Measurements from ENCODE around the gene ZC3H18. TPM values are rescaled to one million over a fixed set of nuclear protein-coding genes. Genes with fewer than 3 reads are reported as not detected.

The ZC3H18 gene
- total RNA-seq, 1 experiment from 2014 or later = 76.4 TPM

DNA sequence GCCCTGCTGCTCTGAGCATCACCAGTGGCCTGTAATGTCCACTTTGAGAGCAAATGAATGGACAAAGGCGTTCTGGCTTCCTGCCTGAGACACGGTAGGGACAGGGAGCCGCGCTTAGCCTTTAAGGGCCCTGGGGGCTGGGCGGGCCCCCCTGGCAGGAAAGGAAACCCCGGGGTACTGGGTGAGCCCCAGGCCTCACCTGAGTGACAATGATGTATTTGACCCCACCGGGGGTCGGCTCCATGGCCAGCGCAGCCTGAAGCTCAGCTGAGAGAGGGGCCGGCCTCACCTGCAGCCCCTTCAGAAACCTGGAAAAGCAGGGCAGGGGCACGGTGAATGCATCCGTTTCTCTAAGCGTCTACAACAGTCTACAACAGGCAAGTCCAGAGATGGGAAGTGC, 82.9 kb downstream of the ZC3H18 start:
- H2AFZ ChIP-seq = no peak overlapping the region
- no peaks in the 10 kb centered on the region for H3K9me2 ChIP-seq (ENCODE audit: insufficient read depth)
- DNase-seq = no peak
- no peaks in the 10 kb centered on the region for H3K27me3 ChIP-seq (ENCODE audit: insufficient read depth, low read depth)
- no TSS peak for BruUV-seq (replicated peaks)
- H3K27ac ChIP-seq = no peak overlapping the region
- TF ChIP-seq, protein P1, sequence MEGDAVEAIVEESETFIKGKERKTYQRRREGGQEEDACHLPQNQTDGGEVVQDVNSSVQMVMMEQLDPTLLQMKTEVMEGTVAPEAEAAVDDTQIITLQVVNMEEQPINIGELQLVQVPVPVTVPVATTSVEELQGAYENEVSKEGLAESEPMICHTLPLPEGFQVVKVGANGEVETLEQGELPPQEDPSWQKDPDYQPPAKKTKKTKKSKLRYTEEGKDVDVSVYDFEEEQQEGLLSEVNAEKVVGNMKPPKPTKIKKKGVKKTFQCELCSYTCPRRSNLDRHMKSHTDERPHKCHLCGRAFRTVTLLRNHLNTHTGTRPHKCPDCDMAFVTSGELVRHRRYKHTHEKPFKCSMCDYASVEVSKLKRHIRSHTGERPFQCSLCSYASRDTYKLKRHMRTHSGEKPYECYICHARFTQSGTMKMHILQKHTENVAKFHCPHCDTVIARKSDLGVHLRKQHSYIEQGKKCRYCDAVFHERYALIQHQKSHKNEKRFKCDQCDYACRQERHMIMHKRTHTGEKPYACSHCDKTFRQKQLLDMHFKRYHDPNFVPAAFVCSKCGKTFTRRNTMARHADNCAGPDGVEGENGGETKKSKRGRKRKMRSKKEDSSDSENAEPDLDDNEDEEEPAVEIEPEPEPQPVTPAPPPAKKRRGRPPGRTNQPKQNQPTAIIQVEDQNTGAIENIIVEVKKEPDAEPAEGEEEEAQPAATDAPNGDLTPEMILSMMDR (conservative IDR thresholded peaks at IDR 0.05) = no peak
- TF ChIP-seq EZH2 (IDR thresholded peaks at IDR 0.05; ENCODE audit: low read depth) = no peak
- H3K4me2 ChIP-seq = no peak overlapping the region
- H3K4me3 ChIP-seq = no peak overlapping the region
- CTCF ChIA-PET = no interaction called here
- H3F3A ChIP-seq (ENCODE audit: insufficient read depth, low read depth) = peaks cover 18% of the 10 kb centered on the region; the same call in 1 of the 2 replicates
- no peaks in the 10 kb centered on the region for H3K79me2 ChIP-seq (ENCODE audit: low read depth)
- H3K4me1 ChIP-seq (replicated peaks; ENCODE audit: insufficient read depth) = no peaks in the 10 kb centered on the region
- H3K36me3 ChIP-seq (ENCODE audit: low read depth) = no peaks in the 10 kb centered on the region
- POLR2A ChIA-PET (ENCODE audit: unreplicated experiment) = interaction anchor here (0.7 kb wide), 1 partner anchor 587 kb away, joined by 3 read pairs; no protein-coding TSS in a partner anchor
- peaks cover 12% of the 10 kb centered on the region for H4K20me1 ChIP-seq (ENCODE audit: insufficient read depth)
- no peaks in the 10 kb centered on the region for H3K9me3 ChIP-seq (ENCODE audit: insufficient read depth, low read depth)
- intact Hi-C loops (cut with micrococcal nuclease; ENCODE audit: unreplicated experiment) = no loop called here

DNA sequence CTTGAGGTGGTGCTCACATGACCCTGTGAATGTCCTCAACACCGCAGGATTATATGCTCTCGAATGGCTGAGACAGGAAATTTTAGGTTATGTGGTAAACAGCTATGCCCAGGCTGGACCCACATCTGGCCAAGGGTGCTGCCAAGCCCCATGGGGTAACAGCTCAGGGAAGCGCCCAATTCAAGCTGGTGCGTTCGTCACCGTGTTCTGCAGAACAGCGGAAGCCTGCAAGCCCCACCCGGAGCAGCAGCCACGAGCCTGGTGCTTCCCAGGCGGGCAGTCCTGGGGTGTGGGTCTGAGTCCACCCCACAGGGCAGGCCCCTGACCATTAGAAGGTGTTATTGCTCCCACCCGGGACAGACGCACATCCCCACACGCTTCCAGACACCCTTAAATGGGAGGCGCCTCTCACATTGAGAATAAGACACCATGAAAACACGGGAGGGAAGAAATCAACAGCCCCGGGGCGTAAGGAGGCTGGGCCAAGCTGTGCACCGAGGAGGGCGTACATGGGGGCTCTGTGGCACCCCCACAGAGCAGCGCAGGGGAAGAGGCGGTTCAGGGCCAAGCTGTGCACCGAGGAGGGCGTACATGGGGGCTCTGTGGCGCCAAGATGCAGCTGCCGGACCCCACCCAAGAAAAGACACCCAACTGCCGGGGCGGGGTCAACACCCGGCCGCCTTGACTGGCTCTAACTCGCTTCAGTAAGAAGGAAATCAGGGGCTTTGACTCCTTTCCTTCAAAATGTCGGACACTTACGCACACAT, 83.6 kb downstream of the ZC3H18 start:
- ChIA-PET POLR2A (ENCODE audit: unreplicated experiment) (interaction anchor here (0.7 kb wide), 1 partner anchor 587 kb away, joined by 3 read pairs; no protein-coding TSS in a partner anchor), CTCF (no interaction called here)
- BruUV-seq (replicated peaks) = no TSS peak
- TF ChIP-seq, protein P1 (conservative IDR thresholded peaks at IDR 0.05) = no peak
- no peak for TF ChIP-seq EZH2 (IDR thresholded peaks at IDR 0.05; ENCODE audit: low read depth)
- Histone ChIP-seq H3K9me2 (ENCODE audit: insufficient read depth) (no peaks in the 10 kb centered on the region), H3K27ac (no peak overlapping the region), H3K9me3 (ENCODE audit: insufficient read depth, low read depth) (no peaks in the 10 kb centered on the region), H3K36me3 (ENCODE audit: low read depth) (no peaks in the 10 kb centered on the region), H3K4me2 (no peak overlapping the region), H3K4me1 (replicated peaks; ENCODE audit: insufficient read depth) (no peaks in the 10 kb centered on the region), H3K79me2 (ENCODE audit: low read depth) (no peaks in the 10 kb centered on the region), H2AFZ (no peak overlapping the region), H3F3A (ENCODE audit: insufficient read depth, low read depth) (peaks cover 18% of the 10 kb centered on the region; the same call in 1 of the 2 replicates), H4K20me1 (ENCODE audit: insufficient read depth) (peaks cover 12% of the 10 kb centered on the region), H3K27me3 (ENCODE audit: insufficient read depth, low read depth) (no peaks in the 10 kb centered on the region), H3K4me3 (no peak overlapping the region)
- intact Hi-C loops (cut with micrococcal nuclease; ENCODE audit: unreplicated experiment) = no loop called here
- DNase-seq = no peak

DNA sequence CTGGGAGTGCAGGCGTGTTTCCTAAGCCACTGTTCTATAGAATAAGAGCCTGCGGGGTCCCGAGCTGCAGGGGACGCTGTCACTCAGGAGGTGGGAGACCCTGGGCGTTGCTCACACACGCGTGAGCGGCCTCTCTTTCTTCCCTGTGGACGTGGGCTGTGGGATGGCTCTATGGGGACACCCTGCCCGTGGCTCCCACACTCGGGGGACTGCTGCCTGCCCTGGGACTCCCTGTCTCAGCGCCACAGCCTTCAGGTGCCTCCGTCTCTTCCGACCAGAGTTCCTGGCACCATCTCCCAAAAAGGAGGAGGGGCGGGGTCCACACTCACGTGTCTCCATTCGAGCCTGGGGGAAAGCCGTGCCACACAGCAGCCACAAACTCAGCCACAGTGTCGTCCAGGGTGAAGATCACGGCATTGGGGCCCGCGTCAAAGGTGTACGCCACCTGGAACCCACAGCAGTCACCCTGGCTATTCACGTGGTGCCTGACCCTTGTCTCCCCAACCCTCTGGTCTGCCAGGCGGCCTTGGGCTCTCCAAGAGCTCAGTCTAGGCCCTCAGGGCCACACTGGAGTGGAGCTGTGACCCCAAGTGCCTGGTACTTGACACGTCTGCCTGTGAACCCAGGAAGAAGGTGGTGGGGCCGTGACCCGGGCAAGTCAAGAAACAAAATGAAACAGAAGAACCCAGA, 84.3 kb downstream of the ZC3H18 start:
- BruUV-seq (replicated peaks) = no TSS peak
- CTCF ChIA-PET = interaction anchor here (0.6 kb wide), 1 partner anchor 57 kb away, joined by 4 read pairs; no protein-coding TSS in a partner anchor
- H2AFZ ChIP-seq = no peak overlapping the region

More for the DNA sequence above, 84.3 kb downstream of the ZC3H18 start:
- H4K20me1 ChIP-seq (ENCODE audit: insufficient read depth) = peaks cover 6% of the 10 kb centered on the region; the same call in 1 of the 2 replicates
- TF ChIP-seq, protein P1 (conservative IDR thresholded peaks at IDR 0.05) = no peak
- TF ChIP-seq EZH2 (IDR thresholded peaks at IDR 0.05; ENCODE audit: low read depth) = no peak
- H3K4me3 ChIP-seq = no peak overlapping the region
- POLR2A ChIA-PET (ENCODE audit: unreplicated experiment) = interaction anchor here (0.5 kb wide), 1 partner anchor 8 kb away, joined by 3 read pairs; the partner anchor contains the start of gene MVD
- H3K9me3 ChIP-seq (ENCODE audit: insufficient read depth, low read depth) = no peaks in the 10 kb centered on the region
- no peak overlapping the region for H3K4me2 ChIP-seq
- intact Hi-C loops (cut with micrococcal nuclease; ENCODE audit: unreplicated experiment) = no loop called here
- H3K27me3 ChIP-seq (ENCODE audit: insufficient read depth, low read depth) = no peaks in the 10 kb centered on the region
- 0 out of 2 replicates have a peak, but pooled peaks cover 6% of the 10 kb centered on the region for H3K79me2 ChIP-seq (ENCODE audit: low read depth)
- no peak for DNase-seq
- no peaks in the 10 kb centered on the region for H3K36me3 ChIP-seq (ENCODE audit: low read depth)
- peaks cover 13% of the 10 kb centered on the region; the same call in 1 of the 2 replicates for H3F3A ChIP-seq (ENCODE audit: insufficient read depth, low read depth)
- H3K4me1 ChIP-seq (replicated peaks; ENCODE audit: insufficient read depth) = no peaks in the 10 kb centered on the region
- H3K9me2 ChIP-seq (ENCODE audit: insufficient read depth) = no peaks in the 10 kb centered on the region
- no peak overlapping the region for H3K27ac ChIP-seq
